Spleen (tissue), 7 donors: ENCODE data around the gene STXBP5L.

ENCODE experiments used
- CTCF ChIP-seq, 11 experiments: fragments of 200-600 bp in 7 of 11; fragments of 450-650 bp in 4 of 11; sonication (generic) in 4 of 11; IDR thresholded peaks in 8 of 11; conservative IDR thresholded peaks in 3 of 11; 1 replicate in 7 of 11; 2 replicates in 4 of 11; pipeline versions ENCODE4 v1.4.0 to v1.8.0; 2016 to 2021; ENCODE audit warnings: antibody characterized with exemption in 11 of 11, inconsistent platforms in 4 of 11, mild to moderate bottlenecking in 1 of 11
- POLR2AphosphoS5 ChIP-seq, 3 donors: sonication (generic); formaldehyde crosslinking; IDR thresholded peaks; one replicate each; pipeline ENCODE4 v1.5.1; 2017; ENCODE audit warnings: antibody characterized with exemption in 3 of 3
- donor health status: DM: no; HTN: no; CAD: no; lungs with moderate emphysema.
- donor health status: DM: no; HTN: no; CAD: no.
- donor health status: DM: no; HTN: no; CAD: no.

- TF ChIP-seq POLR2AphosphoS5 (IDR thresholded peaks at IDR 0.05) = no peak
- no peak for TF ChIP-seq CTCF (IDR thresholded peaks at IDR 0.05 in 8 of 11, conservative IDR thresholded peaks at IDR 0.05 in 3 of 11)
Measured at GRCh38 chr3:121269389-121269788, 361.4 kb downstream of the STXBP5L start.
